Prostate gland (tissue), 2 donors: ENCODE data around the gene RPN1.
"Not testable (repeated sequence)": the region's sequence is repeated elsewhere in the genome, so short reads cannot be mapped to it uniquely, and the experiment has no call there.

Experiments used
- POLR2A ChIP-seq: fragments of 450-650 bp; IDR thresholded peaks from one replicate; pipeline ENCODE4 v1.6.1; 2016; ENCODE audit warnings: antibody characterized with exemption, mild to moderate bottlenecking
- TF ChIP-seq, protein P1 (sequence below), 4 experiments: fragments of 200-600 bp in 2 of 4; fragments of 450-650 bp in 2 of 4; sonication (generic) in 2 of 4; IDR thresholded peaks; 1 replicate in 3 of 4; 2 replicates in 1 of 4; pipeline ENCODE4 v1.5.1; 2016 to 2019; ENCODE audit warnings: antibody characterized with exemption in 4 of 4, mild to moderate bottlenecking in 2 of 4, moderate library complexity in 2 of 4

DNA sequence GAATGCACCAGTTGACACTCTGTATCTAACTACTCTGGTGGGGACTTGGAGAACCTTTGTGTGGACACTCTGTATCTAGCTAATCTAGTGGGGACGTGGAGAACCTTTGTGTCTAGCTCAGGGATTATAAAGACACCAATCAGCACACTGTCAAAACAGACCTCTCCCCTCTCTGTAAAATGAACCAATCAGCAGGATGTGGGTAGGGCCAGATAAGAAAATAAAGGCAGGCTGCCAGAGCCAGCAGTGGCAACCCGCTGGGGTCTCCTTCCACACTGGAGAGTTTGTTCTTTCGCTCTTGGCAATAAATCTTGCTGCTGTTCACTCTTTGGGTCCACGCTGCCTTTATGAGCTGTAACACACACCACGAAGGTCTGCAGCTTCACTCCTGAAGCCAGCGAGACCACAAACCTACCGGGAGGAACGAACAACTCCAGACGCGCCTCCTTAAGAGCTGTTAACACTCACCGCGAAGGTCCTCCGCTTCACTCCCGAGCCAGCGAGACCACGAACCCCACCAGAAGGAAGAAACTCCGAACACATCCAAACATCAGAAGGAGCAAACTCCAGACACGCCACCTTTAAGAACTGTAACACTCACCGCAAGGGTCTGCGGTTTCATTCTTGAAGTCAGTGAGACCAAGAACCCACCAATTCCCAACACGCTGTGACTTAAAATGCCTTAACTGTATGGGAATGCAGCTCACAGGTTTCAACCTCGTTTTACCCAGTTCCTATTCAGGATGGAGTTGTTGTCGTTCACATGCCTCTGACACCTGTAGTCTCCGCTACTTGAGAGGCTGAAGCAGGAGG is 3.6 kb upstream of the RPN1 start:
- TF ChIP-seq, protein P1, sequence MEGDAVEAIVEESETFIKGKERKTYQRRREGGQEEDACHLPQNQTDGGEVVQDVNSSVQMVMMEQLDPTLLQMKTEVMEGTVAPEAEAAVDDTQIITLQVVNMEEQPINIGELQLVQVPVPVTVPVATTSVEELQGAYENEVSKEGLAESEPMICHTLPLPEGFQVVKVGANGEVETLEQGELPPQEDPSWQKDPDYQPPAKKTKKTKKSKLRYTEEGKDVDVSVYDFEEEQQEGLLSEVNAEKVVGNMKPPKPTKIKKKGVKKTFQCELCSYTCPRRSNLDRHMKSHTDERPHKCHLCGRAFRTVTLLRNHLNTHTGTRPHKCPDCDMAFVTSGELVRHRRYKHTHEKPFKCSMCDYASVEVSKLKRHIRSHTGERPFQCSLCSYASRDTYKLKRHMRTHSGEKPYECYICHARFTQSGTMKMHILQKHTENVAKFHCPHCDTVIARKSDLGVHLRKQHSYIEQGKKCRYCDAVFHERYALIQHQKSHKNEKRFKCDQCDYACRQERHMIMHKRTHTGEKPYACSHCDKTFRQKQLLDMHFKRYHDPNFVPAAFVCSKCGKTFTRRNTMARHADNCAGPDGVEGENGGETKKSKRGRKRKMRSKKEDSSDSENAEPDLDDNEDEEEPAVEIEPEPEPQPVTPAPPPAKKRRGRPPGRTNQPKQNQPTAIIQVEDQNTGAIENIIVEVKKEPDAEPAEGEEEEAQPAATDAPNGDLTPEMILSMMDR (IDR thresholded peaks at IDR 0.05) = not testable (repeated sequence)
- TF ChIP-seq POLR2A = not testable (repeated sequence)
